HUES48 (cell line): ENCODE data around the gene PEX26.
"Not testable (repeated sequence)": the region's sequence is repeated elsewhere in the genome, so short reads cannot be mapped to it uniquely, and the experiment has no call there.

Source experiments
- H3K27ac ChIP-seq: one replicate; pipeline ENCODE4 v1.7.0; 2013; ENCODE audit warnings: low read depth, low read length, inconsistent platforms
- H3K27me3 ChIP-seq: 2 replicates; pipeline ENCODE4 v1.6.1; 2013; ENCODE audit warnings: mild to moderate bottlenecking, low read length; ENCODE audit not compliant: control insufficient read depth, insufficient read depth
- H3K36me3 ChIP-seq: 2 replicates; pipeline ENCODE4 v1.6.1; 2013; ENCODE audit warnings: low read length; ENCODE audit not compliant: control insufficient read depth, insufficient read depth
- H3K4me1 ChIP-seq: 2 replicates; pipeline ENCODE4 v1.6.1; 2013; ENCODE audit warnings: mild to moderate bottlenecking, low read length; ENCODE audit not compliant: control insufficient read depth, insufficient read depth
- H3K4me3 ChIP-seq: 2 replicates; pipeline ENCODE4 v1.5.1; 2013; ENCODE audit warnings: mild to moderate bottlenecking, low read depth, low read length
- H3K9ac ChIP-seq: 2 replicates; pipeline ENCODE4 v1.6.1; 2013; ENCODE audit warnings: mild to moderate bottlenecking, low read depth, low read length, moderate library complexity
- H3K9me3 ChIP-seq: 2 replicates; pipeline ENCODE4 v1.6.1; 2013; ENCODE audit warnings: low read length; ENCODE audit not compliant: control insufficient read depth, insufficient read depth

The PEX26 gene

DNA sequence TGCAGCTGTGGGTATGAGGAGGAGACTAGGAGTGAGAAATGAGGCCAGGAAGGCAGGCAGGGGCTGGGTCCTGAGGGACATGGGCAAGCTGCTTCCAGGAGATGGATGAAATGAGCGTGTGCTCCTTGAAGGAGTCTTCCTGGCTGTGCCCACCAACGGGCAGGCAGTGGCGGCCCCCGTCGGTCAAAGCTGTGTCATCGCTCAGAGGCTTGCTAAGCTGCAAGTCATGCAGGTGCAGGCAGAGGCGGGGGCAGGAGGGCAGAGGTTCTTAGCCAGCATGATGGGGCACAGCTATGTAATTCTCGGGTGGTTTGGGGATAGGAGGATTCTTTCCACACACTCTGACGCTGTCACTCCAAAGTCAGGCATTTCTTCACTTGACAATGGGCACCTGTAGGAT is 12.5 kb upstream of the PEX26 start:
- H3K27me3 ChIP-seq = no peaks in the 10 kb centered on the region

DNA sequence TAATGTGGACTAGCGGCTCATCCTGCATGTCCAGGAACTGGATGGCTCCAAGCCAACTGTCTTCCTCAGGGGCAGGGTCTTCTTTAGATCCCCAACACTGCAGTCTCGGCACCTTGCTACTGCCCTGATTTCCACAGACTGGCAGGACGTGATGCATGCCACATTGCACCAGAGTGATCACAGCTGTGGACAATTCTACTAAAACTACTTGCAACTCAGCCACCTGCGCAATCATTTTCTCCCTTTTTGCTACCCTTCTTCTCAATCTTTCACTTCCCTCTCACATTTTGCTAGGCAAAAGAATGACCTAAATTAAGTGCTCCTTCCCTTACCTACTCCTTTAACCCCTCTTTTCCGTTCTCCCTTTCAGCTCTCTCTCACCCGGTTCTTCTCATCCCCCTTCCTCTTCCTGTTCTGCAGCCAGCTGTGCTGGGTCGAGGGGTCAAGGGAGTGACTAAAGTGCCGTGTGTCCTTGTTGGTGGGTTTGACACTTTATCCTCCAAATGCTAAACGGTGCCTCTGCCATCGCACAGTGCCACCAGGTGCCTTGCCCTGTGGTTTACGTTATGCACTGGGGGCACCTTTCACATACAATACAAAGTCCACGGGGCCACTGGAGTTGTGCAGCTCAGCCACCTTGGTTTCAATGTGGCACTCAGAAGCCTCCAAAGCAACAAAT is 11.5 kb upstream of the PEX26 start:
- Histone ChIP-seq H3K4me3 (no peak overlapping the region), H3K27me3 (no peaks in the 10 kb centered on the region), H3K36me3 (no peaks in the 10 kb centered on the region), H3K9ac (no peak overlapping the region), H3K4me1 (peaks cover 5% of the 10 kb centered on the region; the same call in 1 of the 2 replicates), H3K27ac (no peak overlapping the region), H3K9me3 (no peaks in the 10 kb centered on the region)

More for the DNA sequence above, 12.5 kb upstream of the PEX26 start:
- Histone ChIP-seq H3K4me3 (no peak overlapping the region), H3K36me3 (no peaks in the 10 kb centered on the region), H3K4me1 (peaks cover 7% of the 10 kb centered on the region; the same call in 1 of the 2 replicates), H3K9ac (no peak overlapping the region), H3K27ac (no peak overlapping the region), H3K9me3 (no peaks in the 10 kb centered on the region)

DNA sequence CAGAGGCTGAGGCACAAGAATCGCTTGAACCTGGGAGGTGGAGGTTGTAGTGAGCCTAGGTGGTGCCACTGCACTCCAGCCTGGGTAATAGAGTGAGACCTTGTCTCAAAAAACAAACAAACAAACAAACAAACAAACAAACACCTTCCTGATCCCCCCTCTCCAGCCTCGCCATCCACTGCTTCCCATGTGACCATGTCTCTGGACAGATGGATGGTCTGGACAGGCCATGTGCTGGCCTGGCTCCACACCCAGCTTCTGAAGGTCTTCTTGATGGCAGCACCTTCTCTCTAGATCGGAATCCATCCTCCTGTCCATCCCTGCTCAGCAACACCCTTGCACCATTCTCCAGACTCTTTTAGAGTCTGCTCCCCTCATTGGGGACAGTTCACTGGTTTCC is 10.7 kb upstream of the PEX26 start:
- Histone ChIP-seq H3K4me1 (peaks cover 4% of the 10 kb centered on the region; the same call in 1 of the 2 replicates), H3K27me3 (no peaks in the 10 kb centered on the region), H3K9me3 (no peaks in the 10 kb centered on the region), H3K4me3 (no peak overlapping the region), H3K9ac (no peak overlapping the region), H3K27ac (no peak overlapping the region), H3K36me3 (no peaks in the 10 kb centered on the region)

DNA sequence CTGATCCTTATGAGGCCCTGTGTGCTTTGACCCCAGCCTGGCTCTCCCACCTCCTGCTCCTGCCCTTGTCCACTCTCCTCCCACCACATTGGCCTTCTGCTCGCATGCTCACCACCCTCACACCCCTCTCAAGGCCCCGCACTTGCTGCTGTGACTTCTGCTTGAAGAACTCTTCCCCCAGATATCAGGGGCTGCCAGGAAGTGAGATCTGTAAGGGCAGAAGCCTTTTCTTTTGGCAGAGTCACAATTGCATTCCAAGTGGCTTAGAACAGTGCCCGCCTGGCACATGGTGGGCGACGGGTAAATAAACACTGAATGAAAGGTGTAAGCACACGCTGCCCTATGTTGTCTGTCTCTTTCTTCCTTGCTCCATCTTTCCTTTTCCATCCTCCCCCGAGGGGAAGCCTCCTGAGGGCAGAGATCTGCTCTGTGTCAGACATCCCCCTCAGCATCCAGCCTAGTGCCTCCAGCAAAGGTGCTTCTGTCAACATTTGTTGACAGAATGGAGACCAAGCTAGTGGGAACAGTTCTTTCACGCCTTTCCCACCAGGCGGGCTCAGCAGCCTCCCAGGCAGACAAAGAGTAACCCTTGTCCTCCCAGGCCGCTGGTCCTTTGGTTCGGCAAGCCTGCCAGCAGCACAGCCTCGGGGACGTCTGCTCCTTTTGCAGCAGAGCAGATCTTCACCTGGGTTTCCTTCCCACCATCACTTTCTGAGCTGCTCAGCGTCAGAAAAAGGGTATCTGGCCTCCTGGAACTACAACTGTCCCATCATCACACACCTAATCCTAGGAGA is 10.0 kb upstream of the PEX26 start:
- Histone ChIP-seq H3K27me3 (no peaks in the 10 kb centered on the region), H3K9ac (peak overlapping the region; percentile 44; the same call in 1 of the 2 replicates), H3K4me1 (peaks cover 4% of the 10 kb centered on the region; the same call in 1 of the 2 replicates), H3K9me3 (no peaks in the 10 kb centered on the region), H3K27ac (peak overlapping the region; percentile 43), H3K4me3 (no peak overlapping the region), H3K36me3 (no peaks in the 10 kb centered on the region)

DNA sequence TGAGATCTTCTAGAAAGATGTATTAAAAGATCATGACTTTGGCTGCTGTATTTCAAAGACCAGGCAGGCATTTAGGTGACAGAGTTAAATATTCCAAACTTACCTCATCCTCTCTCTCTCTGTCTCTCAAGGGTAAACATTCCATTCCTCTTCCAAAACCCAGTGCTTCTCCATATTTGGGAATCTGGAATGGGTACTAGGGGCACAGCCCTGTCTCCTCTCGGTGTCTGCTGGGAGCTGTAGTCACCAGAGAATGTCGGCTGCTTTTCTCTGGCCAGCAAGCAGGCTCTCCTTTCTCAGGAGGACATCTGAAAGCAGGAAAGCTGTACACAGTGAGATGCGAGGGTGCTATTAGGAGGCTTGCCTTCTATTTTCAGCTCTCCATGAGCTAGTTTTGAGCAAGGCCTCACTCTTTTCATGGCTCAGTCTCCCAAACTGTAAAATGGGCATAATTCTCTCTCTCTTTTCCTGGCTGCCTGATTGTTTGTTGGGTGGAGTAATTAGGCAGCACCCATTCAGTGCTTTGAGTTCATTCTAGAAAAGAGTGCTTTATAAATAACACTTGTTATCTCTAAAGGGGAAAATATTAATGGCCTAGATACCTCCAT is 9.3 kb upstream of the PEX26 start:
- H3K9ac ChIP-seq = 0 out of 2 replicates have a peak overlapping the region, but pooled peaks have one; percentile 44
- H3K4me3 ChIP-seq = no peak overlapping the region
- no peaks in the 10 kb centered on the region for H3K9me3 ChIP-seq
- H3K36me3 ChIP-seq = no peaks in the 10 kb centered on the region
- no peaks in the 10 kb centered on the region for H3K27me3 ChIP-seq
- H3K4me1 ChIP-seq = peaks cover 4% of the 10 kb centered on the region; the same call in 1 of the 2 replicates
- H3K27ac ChIP-seq = no peak overlapping the region

DNA sequence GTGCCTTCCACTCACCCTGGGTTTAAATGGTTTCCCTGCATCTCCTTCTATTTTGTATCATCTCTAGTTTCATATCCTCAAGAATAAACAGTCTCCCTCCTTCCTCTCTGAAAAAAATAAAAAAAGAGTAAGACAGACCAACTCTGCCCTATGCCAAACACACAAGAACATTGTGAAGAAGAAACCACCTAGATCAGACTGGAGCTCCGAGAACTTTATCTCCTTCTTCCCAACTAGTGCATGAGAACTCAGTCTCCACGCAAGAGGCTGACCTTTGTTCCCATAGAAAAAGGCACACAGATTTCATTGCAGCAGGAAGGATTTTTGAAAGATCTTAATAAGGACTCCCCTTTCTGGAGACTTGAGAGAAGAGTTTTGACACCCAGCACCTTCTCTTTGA is 8.7 kb upstream of the PEX26 start:
- Histone ChIP-seq H3K4me1 (peaks cover 4% of the 10 kb centered on the region; the same call in 1 of the 2 replicates), H3K27me3 (no peaks in the 10 kb centered on the region), H3K27ac (no peak overlapping the region), H3K36me3 (no peaks in the 10 kb centered on the region), H3K4me3 (no peak overlapping the region), H3K9me3 (no peaks in the 10 kb centered on the region), H3K9ac (no peak overlapping the region)

DNA sequence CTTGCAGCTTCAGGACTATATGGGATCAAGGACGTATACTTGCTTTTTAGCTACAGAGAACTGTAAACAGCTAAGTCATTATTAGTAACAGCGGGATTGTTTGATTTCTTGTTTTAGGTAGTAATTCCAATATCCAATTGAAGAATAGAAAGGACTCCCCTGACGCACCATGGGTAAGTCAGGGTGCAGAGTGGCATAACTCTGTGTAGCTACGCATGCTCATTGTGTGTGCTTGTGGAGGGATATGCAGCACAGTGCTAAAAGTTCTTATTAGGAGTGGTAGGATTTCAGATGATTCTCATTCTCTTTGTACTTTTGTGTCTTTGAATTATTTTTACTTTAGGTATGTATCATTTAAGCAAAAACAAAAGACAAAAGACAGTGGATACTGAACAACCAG is 7.7 kb upstream of the PEX26 start:
- H3K4me1 ChIP-seq = peaks cover 4% of the 10 kb centered on the region; the same call in 1 of the 2 replicates
- no peaks in the 10 kb centered on the region for H3K27me3 ChIP-seq
- no peak overlapping the region for H3K27ac ChIP-seq
- H3K9ac ChIP-seq = no peak overlapping the region
- no peaks in the 10 kb centered on the region for H3K9me3 ChIP-seq
- no peaks in the 10 kb centered on the region for H3K36me3 ChIP-seq
- no peak overlapping the region for H3K4me3 ChIP-seq

DNA sequence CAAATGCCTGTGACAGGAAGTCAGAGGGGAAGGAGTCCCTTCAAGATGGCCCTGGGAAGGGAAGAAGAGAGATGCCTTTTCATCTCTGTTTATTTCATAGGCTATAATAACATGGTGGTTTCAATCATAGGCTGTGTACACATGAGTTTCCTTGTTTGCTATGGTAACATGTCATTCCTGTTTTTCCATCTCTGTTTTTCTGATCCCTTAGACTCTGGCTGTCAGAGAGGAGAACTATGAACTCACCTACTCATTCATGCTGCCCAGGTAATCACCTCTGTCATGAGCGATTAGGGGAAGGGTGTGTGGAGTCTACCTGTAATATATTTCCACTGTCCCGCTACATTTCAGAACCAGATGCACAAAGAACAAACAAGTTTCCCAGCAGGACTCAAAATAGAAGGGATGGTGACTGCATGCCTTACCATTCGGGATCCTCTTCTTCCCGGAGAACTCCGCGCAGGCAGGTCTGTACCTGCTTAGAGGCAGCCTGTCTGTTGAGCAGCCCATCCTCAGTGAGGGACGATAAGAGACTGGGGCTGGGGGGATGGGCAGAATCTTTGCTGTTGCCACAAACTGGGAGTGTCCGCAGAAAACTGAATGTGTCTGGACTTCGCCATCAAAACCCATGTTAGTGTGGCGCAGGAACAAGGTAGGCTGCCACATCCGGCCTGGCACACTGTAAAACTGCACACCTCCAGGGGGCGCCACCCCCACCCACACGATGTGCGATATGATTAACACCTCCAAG is 7.1 kb upstream of the PEX26 start:
- no peak overlapping the region for H3K4me3 ChIP-seq
- H3K36me3 ChIP-seq = no peaks in the 10 kb centered on the region
- H3K9me3 ChIP-seq = no peaks in the 10 kb centered on the region
- no peak overlapping the region for H3K27ac ChIP-seq
- no peak overlapping the region for H3K9ac ChIP-seq
- H3K4me1 ChIP-seq = peaks cover 4% of the 10 kb centered on the region; the same call in 1 of the 2 replicates
- no peaks in the 10 kb centered on the region for H3K27me3 ChIP-seq

DNA sequence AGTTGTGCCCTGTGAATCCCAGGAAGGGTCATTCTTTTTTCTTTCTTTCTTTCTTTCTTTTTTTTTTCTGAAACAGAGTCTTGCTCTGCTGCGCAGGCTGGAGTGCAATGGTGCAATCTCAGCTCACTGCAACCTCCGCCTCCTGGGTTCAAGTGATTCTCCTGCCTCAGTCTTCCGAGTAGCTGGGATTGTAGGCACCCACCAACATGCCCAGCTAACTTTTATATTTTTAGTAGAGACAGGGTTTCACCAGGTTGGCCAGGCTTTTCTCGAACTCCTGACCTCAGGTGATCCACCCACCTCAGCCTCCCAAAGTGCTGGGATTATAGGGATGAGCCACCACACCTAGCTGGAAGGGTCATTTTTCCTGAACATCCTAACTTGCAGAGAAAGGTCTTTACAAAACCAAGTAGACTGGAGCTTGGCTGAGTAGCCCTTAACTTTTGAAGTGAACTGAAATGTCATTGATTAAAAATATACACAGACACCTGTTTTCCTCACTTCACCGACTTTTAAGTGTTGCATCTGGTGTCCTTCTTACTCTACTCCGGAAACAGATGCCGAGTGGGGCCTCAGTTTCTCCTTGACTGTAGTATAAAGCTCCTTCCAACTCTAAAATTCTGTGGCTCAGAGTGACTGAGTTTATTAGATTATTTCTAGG is 6.4 kb upstream of the PEX26 start:
- not testable (repeated sequence) for H3K9ac ChIP-seq, H3K36me3 ChIP-seq, H3K4me3 ChIP-seq, H3K4me1 ChIP-seq, H3K27me3 ChIP-seq, H3K9me3 ChIP-seq, H3K27ac ChIP-seq

DNA sequence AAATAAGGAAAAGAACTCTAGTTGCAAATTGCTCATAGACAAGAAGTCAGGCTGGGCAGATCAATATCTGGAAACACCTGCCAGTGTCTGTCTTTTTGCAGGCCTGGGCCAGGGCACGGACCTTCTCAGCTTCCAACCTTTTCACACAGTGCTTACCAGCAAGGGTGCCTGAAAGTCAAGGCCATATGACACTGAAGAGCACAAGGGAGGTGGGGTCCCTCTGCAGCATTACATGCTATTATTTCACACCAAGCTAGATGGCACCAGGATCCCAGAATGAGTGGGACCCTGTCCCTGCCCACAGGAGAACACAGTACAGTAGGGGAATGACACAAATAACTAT is 5.9 kb upstream of the PEX26 start:
- Histone ChIP-seq H3K4me1 (peaks cover 6% of the 10 kb centered on the region), H3K27me3 (no peaks in the 10 kb centered on the region), H3K36me3 (no peaks in the 10 kb centered on the region), H3K9ac (no peak overlapping the region), H3K9me3 (no peaks in the 10 kb centered on the region), H3K4me3 (no peak overlapping the region), H3K27ac (no peak overlapping the region)
